HG03108 (cell line): ENCODE data around the gene TNFRSF11A.

Experiments
- ATAC-seq: cut with Tn5 transposase; IDR thresholded peaks from one replicate; pipeline ENCODE4 v1.9.1; 2021; ENCODE audit warnings: moderate library complexity; ENCODE audit not compliant: unreplicated experiment

TNFRSF11A gene

DNA sequence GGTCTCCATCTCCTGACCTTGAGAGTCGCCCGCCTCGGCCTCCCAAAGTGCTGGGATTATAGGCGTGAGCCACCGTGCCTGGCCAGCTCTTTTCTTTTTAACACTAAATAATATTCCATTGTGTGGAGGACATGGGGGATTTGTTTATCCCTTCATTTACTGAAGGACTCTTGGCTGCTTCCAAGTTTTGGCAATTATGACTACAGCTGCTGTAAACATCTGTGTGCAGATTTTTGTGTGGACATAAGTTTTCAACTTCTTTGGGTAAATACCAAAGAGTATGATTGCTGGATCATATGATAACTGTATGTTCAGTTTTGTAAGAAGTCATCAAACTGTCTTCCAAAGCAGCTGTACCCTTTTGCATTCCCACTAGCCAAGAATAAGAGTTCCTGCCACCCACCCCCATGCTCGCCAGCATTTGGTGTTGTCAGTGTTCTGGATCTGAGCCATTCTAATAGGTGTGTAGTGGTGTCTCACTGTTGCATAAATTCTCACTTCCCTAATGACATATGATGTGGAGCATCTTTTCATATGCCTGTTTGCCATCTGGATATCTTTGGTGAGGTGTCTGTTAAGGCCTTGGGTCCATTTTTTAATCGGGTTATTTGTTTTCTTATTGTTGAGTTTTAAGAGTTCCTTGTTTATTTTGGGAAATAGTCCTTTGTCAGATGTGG, 52.2 kb downstream of the TNFRSF11A start:
- ATAC-seq = no peak

DNA sequence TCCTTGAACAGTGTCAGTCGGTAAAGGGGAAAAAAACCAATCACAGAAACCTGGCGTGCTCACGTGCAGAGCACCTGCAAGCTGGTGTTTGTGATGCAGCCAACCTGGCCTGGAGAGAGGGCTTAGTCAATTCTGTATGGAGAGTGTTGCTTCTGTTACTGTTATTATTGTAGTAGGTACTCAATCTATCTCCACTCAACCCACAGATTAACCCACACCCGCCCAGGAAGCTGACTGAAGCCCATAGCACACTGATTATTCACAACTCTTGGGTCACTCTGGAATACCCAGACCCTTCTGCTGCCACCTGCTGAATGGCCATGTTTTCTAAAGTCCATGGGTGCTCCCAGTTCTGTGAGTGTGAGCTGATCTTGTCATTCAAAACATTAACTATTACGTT, 53.9 kb downstream of the TNFRSF11A start:
- ATAC-seq = no peak

DNA sequence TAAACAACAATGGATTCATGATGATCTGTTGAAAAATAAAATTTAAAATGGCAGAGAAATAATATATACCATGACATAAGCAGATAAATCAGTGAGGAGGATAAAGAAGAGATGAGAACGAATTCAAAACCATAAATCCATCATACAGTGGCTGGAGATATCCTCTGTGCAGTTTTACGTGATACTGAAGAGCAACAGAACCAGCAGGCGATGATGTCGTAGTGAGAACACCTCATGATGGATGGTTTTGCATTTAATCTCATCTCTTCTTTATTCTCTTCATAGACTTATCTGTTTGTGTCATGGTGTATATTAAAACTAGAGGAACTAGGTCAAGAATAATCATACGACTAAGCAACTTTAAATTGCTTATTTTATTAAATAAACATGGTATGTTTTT, 56.3 kb downstream of the TNFRSF11A start:
- no peak for ATAC-seq

DNA sequence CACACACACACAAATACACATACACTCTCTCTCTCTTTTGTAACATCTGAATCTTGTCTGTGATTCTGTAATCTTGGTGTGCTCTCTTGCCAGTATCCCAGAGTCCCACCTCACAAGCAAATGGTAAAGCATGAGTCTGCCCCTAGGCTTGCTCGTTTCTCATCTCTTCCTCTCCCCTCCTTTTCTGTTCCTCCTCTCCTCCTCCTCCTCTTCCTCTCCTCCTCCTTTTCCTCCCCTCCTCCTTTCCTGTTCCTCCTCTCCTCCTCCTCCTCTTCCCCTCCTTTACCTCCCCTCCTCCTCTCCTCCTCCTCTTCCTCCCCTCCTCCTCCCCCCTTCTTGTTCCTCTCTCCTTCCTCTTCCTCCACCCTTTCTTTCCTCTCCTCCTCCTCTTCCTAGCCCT, 59.0 kb downstream of the TNFRSF11A start:
- no peak for ATAC-seq

DNA sequence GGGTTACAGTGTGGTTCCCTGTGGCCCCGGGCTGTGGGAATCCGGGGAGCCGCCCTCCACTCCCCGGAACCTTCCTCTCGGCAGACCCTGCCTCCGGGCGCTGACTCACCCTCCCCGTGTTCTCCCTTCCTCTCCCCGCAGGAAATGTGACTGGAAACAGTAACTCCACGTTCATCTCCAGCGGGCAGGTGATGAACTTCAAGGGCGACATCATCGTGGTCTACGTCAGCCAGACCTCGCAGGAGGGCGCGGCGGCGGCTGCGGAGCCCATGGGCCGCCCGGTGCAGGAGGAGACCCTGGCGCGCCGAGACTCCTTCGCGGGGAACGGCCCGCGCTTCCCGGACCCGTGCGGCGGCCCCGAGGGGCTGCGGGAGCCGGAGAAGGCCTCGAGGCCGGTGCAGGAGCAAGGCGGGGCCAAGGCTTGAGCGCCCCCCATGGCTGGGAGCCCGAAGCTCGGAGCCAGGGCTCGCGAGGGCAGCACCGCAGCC, 59.5 kb downstream of the TNFRSF11A start:
- no peak for ATAC-seq

DNA sequence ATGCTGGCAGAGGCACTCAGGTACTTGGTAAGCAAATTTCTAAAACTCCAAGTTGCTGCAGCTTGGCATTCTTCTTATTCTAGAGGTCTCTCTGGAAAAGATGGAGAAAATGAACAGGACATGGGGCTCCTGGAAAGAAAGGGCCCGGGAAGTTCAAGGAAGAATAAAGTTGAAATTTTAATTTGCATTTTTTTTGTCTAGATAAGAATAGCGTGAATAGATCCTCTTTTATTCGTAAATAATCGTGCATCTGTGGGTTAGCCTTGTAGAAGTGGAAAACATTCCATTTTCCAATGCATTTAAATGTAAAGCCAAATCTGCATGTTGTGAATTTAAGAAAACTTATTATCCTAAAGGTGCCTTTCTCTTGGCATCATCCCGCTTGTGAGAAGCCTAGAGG, 61.0 kb downstream of the TNFRSF11A start:
- no peak for ATAC-seq

DNA sequence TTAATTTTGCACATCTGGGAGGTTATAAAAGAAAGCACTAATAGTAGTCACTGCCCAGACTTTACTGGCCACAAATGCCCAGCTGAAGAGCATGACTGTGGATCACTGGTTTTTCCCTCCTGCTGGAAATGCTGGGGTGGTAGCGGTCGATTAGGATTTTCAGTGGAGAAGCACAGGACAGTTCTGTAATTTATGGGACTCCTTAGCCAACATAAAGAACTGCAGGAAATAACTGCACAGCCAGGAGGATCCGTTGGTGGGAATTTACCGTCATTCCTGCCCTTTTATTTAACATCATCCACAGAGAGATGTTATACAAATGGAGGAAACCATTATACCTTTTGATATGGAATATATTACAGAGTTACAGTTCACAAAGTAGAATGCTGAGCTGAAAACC, 61.5 kb downstream of the TNFRSF11A start:
- ATAC-seq = no peak

DNA sequence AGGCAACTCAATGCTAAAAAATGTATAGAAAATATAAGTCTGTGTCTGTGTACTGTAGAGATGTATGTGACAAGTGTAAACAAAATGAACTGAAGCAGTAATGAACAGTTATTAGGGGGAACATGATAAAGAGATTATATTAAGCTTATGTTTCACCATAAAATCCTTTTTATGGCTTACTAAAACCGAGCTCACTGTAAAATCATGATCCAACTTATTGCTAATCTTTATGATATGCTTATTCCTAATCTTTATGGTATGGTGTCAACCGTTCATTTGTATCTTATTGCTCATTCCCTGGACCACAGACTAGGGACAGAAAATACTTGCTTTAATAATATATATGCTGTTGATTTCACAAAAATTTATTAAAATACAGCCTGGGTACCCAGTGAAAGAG, 62.1 kb downstream of the TNFRSF11A start:
- no peak for ATAC-seq

DNA sequence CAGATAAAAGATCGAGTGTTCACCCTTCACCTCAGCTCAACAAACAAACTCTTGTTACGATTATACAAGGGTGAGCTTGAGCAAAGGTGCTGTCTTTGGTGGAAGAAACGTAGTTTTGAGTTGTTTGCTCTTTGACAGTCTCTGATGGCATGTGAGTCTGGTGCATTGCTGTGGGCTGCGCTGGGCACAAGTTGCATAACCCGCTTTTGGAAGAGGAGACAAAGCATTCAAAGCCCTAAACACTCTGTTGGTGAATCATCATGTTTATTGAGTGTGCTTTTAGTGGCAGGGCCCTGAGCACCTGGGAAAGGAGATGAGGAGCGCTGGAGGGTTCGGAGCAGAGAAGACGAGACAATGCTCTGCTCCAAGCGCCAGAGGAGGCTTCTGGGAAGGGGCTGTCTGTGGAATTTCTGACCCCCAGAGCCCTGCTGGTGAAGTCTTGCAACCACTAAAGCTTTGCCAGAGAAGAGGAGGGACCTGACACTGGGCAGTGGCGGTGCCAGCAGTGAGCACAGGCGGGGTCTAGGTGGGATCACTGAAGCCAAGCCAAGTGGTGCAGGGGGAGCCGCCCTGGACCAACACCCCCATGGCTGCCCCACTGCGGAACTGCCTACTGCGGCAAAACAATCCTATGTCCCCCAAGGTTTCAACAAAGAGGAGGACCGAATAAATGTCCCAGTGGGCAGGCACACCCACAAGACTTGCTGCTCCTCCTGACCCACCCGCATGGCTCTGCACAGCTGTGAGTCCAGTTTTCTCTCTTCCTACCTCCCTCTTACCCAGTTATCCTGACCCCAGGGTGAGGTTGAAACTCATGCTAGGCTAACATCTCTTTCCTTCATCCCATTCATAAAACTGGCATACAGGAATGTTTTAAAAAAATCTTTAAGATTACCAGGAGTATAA, 64.0 kb downstream of the TNFRSF11A start:
- ATAC-seq = no peak

DNA sequence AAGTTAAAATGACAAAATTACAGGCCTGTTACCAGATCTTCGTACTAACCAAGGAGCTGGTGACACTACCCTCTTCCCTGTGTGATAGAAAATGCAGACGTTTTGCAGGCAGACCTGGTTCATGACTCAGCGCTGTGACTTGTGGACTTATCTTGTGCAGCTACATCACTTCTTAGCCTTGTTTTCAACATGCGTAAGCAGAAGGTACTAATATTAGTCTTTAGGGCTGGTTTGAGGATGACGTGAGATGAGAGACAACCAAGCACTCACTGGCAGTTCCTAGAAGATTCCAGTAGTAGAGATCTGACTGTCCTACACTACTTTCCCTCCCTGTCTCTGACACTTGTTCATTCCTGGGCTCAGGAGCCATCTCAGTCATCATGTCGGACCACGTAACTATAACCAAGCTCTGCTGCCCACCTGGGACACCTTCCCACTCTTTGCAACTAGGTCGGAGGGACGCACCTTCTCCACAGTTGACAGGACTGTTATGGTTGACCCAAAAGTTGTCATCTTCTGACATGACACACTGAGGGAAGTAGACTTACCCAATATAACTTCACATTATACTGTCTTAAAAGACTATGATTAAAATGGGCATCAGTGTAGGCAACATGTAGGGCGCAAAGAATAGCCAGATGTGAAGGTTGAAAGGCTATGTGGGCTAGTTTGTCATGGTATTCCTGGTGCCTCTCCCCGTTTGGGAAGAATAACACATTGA, 64.8 kb downstream of the TNFRSF11A start:
- ATAC-seq = no peak

DNA sequence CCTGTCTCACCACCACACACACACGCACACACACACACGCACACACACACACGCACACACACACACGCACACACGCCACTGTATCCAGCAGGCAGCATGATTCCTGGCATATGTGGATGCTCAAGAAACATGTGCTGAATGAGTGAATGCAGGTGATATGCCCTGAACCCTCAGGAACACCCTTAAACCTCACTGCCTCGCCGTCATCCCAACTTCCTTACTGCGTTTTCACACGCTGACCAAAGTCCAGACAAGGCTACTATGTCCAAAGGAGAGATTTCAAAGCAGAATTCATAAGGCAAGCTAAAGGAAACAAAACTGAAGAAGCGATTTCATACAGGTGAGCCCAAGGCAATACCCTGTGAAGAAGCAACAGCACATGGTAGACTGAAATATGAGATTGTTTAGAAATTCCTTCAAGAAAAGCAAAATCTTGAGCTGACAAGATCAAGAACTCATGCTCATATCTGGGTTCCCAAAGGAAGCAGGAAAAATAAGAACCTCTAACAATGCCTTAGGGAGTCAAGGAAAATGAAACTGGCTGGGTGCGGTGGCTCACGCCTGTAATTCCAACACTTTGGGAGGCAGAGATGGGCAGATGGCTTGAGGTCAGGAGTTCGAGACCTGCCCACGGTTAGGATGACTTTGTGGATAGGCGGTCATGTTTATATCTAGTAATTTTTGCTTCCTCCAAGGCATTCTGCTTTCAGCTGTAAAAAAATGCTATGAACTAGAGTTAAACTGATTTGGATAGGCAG, 69.1 kb downstream of the TNFRSF11A start:
- no peak for ATAC-seq

DNA sequence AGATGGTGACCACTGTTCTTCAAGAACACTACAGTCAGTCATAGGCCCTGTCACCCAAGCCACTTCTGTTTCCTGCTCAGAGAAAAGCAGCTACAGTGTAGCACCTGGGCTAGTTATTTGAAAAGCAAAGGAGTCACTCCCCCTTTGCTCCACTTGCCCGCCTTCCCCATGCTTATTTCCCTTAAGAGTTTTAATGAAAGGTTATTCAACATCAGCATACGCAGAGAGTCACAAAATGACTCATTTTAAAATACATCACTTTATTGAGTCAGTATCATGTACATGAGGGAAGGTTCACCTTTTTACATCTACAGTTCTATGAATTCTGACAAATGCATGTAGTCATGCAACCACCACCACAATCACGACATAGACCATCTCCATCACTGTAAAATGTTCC, 71.3 kb downstream of the TNFRSF11A start:
- no peak for ATAC-seq

DNA sequence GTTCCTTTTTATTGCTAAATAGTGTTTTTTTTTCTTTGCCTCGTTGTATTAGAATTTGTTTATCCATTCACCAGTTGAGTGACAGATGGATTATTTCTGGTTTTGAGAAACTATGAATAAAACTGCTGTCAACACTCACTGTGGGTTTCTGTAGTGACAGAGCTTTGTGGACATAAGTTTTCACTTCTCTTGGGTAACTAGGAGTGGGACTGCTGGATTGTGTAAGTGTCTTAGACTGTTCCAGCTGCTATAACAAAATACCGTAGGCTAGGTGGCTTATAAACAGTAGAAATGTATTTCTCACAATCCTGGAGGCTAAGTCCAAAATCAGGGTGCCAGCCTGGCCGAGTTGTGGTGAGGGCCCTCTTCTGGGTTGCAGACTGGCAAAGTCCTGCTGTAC, 71.9 kb downstream of the TNFRSF11A start:
- ATAC-seq = no peak

DNA sequence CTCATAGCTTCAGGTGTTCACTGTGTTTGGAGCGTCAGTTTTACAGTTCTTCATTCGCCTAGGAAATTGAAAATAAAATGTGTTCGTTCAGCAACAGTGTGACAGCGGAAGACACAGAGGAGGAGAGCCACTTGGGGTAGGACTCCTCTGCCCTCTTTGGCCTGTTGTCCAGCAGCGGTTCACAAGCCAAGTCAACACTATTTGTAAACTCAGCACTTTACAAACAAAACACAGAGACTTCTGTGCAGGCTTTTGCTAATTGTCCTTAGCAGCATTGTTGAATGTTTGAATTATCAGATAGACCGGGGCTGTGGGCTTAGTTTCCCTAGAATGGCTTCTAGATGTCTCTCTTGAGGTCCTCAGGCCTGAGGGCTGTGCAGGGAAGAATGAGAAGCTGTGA, 73.2 kb downstream of the TNFRSF11A start:
- no peak for ATAC-seq

DNA sequence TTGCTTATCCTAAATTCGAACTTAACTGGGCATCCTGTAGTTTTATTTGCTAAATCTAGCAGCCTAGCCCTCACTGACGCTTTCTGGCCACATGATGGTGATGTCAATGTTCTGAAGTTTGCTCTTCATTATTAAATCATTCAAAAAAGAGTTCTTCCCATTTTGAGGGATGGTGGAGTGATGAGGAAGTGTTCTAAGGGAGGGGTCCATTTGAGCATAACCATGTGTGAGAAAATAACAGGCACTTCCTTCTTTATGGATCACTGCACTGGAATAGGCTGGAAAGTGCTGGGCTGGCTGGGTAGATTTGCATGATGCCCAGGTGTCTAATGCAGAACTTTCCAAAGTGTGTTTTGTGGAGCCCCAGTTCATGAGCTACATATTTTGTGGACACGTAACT, 74.2 kb downstream of the TNFRSF11A start:
- no peak for ATAC-seq

DNA sequence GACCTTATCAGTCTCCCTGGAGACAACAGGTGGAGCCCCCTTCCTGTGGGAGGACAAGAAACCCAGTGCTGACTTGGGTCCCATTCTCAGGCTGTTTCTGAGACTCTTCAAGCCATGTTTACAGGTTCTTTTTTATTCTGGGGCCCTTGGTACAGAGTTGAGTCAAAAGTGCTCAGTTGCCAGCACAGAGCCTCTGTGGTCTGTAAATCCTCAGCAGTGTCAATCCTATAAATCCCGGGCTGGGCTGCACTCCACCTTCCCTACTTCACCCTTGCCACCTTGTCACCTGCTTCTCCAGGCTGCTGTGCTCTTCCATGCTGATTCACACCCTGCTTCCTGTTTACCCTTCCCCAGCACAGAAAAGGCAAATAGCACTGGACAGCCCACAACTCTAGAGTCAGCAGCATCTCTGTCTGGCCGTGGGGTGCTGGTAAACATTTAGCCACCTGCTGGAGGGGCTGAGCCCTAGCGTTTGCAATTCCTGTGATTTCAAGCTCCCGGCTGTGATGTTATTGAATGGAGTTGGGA, 74.7 kb downstream of the TNFRSF11A start:
- no peak for ATAC-seq

DNA sequence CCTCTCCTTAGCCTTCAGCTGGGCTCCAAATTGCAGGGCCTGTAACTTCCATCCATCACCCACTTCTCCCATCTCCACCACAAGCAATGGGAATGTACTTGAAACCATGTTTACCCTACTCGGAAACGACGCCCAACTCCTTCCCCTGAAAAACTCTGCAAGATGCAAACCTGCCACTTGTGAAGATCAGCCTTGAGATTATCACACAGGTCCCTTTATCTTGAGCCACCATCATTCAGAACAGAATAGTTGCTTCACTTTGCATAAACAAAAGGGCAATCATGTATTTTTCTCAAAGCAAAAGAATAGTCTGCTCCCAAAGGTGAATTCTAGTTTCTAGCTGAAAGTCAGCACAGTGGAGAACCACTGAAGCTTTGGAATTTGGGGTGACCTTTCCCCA, 75.8 kb downstream of the TNFRSF11A start:
- ATAC-seq = no peak

DNA sequence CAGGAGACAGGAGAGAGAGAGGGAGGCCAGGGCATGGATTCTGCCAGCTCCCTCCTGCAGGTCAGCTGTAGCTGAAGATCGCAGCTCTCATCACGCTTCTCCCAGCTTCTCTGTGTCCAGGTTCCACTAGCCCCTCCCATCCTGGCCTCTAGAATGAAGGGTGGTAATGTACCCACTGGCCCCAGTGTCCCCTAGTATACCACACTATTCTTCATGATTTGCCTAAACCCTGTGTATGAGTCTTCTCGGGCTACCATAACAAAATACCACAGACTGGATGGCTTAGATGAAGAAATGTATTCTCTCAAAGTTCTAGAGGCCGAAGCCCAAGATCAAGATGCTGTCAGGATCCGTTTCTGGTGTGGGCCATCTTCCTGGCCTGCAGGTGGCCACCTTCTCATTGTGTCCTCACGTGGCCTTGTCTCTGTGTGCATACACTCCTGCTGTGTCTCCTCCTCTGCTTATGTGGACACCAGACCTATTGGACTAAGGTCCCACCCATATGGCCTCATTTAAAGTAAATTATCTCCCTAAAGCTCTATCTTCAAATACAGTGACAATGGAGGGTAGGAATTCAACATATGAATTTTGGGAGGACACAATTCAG, 77.3 kb downstream of the TNFRSF11A start:
- ATAC-seq = no peak

DNA sequence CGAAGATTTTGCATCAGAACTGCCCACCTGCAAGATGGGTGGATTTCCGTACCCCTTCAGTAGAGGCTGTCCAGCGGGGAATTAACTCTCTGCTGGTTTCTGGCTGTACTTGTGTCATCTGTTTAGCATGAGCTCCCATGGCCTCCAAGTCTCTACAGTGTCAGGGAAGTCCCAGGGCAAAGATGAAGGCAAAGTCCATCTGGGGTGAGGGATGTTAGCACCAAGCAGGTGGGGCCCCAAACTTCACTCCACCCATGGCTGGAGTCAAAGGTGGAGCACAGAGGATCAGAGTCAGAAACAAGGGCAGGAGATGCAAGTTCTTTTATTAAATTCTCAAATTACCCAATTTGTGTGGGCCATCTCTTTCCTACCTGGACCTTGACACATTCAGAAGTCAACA, 78.0 kb downstream of the TNFRSF11A start:
- ATAC-seq = no peak

DNA sequence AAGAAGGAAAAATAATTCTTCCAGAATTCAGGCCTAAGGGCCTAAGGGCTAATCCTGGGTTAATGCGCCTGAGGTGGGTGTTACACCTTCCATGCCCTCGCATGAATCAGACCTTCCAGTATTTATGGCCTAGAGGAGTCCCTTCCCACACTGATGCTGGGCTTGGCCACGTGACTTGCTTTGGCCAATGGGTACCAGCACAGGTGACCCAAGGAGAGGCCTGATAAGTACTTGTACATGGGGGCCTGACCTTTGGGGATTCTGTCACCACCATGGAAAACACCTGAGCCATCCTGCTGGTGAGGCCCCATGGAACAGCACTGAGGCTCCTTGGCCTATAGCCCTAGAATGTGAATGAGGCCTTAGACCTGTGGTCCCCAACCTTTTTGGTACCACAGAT, 79.8 kb downstream of the TNFRSF11A start:
- ATAC-seq = no peak
